ENCODE data around the gene ESYT3.
"Not testable (repeated sequence)": the region's sequence is repeated elsewhere in the genome, so short reads cannot be mapped to it uniquely, and the experiment has no call there.

Gene ESYT3

DNA sequence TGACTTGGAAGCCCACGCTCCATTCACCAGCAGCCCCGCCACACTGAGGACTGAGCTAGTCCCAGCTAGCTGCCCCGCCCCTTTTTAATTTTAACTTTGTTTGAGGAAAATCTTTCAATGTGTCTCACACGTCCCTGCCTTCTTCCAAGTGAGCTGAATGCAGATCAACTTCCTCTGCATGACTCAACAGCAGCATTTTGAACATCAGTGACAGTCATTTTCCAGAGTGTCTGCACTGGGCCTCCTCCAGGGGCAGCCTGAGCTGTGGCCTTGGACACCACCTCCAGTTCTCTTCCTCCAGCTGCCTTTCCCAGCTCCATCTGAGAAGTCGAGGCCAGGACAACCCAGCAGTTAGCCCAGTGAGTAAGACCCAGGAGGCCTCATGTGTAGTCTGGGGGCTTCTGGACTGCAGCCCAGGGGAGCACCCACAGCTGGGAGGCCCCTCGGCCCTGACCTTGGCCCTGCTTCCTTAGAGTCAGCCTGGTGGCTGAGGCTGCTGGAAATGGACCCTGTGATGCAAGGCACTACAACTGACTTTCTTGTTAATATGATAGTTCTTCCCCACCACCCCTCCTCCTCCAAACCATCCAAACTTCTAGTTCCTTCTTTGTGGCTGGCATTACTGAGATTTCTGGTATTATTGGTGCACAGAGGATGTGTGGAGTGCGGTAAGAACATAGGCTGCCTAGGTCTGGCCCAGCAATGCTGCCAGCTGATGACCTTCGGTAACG lies 21.4 kb upstream of the ESYT3 start:
- H2AFZ ChIP-seq (ENCODE audit: low read length, unreplicated experiment): no peak overlapping the region
- no peaks in the 10 kb centered on the region for H3K36me3 ChIP-seq (ENCODE audit: insufficient read depth, low read length)
- H3K79me2 ChIP-seq (ENCODE audit: control insufficient read depth, insufficient read depth, low read length, unreplicated experiment): no peaks in the 10 kb centered on the region
- no peak overlapping the region for H3K4me3 ChIP-seq (ENCODE audit: low read depth, low read length)
- no peaks in the 10 kb centered on the region for H3K27me3 ChIP-seq (ENCODE audit: insufficient read depth, low read length)
- H3K4me1 ChIP-seq (ENCODE audit: control insufficient read depth, insufficient read depth, low read length, unreplicated experiment): peaks cover 13% of the 10 kb centered on the region
- H3K27ac ChIP-seq (ENCODE audit: low read depth, low read length): no peak overlapping the region

DNA sequence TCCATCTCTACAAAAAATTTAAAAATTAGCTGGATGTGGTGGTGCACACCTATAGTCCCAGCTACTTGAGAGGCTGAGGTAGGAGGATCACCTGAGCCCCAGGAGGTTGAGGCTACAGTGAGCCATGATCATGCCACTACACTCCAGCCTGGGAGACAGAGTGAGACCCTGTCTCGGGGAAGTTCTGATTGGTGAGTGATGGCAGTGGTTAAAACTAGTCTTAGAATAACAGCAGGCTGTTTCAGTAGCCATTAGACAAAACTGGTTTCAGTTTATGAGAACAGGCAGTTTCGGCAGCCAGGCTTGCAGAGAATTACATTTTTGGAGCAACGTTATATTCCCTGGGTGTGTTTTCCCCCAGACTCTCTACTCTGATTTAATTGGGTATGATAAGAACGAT lies 18.2 kb upstream of the ESYT3 start:
- not testable (repeated sequence) for H3K27me3 ChIP-seq (ENCODE audit: insufficient read depth, low read length); H3K27ac ChIP-seq (ENCODE audit: low read depth, low read length); H3K36me3 ChIP-seq (ENCODE audit: insufficient read depth, low read length); H3K79me2 ChIP-seq (ENCODE audit: control insufficient read depth, insufficient read depth, low read length, unreplicated experiment)
- Histone ChIP-seq H3K4me1 (ENCODE audit: control insufficient read depth, insufficient read depth, low read length, unreplicated experiment) (peaks cover 13% of the 10 kb centered on the region), H3K4me3 (ENCODE audit: low read depth, low read length) (peak overlapping the region; percentile 60; the same call in 1 of the 2 replicates), H2AFZ (ENCODE audit: low read length, unreplicated experiment) (peak overlapping the region; percentile 21)

DNA sequence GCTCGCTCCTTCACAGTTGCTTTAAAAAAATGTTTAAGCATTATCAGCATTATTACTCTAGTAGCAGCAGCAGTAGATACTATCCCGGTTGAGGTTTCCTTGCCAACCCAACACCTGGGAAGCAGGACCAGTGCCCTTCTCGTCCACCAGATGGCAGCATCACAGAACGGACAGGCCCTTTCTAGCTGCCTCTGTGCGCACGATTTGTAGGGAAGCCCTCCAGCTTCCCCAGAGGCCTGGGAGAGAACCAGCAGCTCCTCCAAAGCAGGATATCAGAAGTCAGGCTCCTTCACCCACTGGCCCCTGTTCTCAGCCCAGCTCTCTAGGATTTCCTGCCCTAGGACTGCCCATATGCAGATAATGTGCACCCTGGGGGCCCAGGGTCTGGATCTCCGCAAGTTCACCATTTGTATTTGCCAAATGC lies 16.8 kb upstream of the ESYT3 start:
- no peak overlapping the region for H2AFZ ChIP-seq (ENCODE audit: low read length, unreplicated experiment)
- no peak overlapping the region for H3K27ac ChIP-seq (ENCODE audit: low read depth, low read length)
- no peaks in the 10 kb centered on the region for H3K79me2 ChIP-seq (ENCODE audit: control insufficient read depth, insufficient read depth, low read length, unreplicated experiment)
- H3K27me3 ChIP-seq (ENCODE audit: insufficient read depth, low read length): no peaks in the 10 kb centered on the region
- H3K36me3 ChIP-seq (ENCODE audit: insufficient read depth, low read length): no peaks in the 10 kb centered on the region
- H3K4me3 ChIP-seq (ENCODE audit: low read depth, low read length): no peak overlapping the region
- H3K4me1 ChIP-seq (ENCODE audit: control insufficient read depth, insufficient read depth, low read length, unreplicated experiment): peaks cover 11% of the 10 kb centered on the region

GRCh38 chr3:138418601-138419206 lies 15.7 kb upstream of the ESYT3 start:
- H3K36me3 ChIP-seq (ENCODE audit: insufficient read depth, low read length): no peaks in the 10 kb centered on the region
- H3K79me2 ChIP-seq (ENCODE audit: control insufficient read depth, insufficient read depth, low read length, unreplicated experiment): no peaks in the 10 kb centered on the region
- H3K27me3 ChIP-seq (ENCODE audit: insufficient read depth, low read length): no peaks in the 10 kb centered on the region
- peaks cover 4% of the 10 kb centered on the region for H3K4me1 ChIP-seq (ENCODE audit: control insufficient read depth, insufficient read depth, low read length, unreplicated experiment)
- H3K4me3 ChIP-seq (ENCODE audit: low read depth, low read length): no peak overlapping the region
- H3K27ac ChIP-seq (ENCODE audit: low read depth, low read length): no peak overlapping the region
- no peak overlapping the region for H2AFZ ChIP-seq (ENCODE audit: low read length, unreplicated experiment)

GRCh38 chr3:138423316-138423715 lies 11.1 kb upstream of the ESYT3 start:
- Histone ChIP-seq H3K27ac (ENCODE audit: low read depth, low read length) (no peak overlapping the region), H3K36me3 (ENCODE audit: insufficient read depth, low read length) (no peaks in the 10 kb centered on the region), H3K4me3 (ENCODE audit: low read depth, low read length) (no peak overlapping the region), H3K4me1 (ENCODE audit: control insufficient read depth, insufficient read depth, low read length, unreplicated experiment) (no peaks in the 10 kb centered on the region), H2AFZ (ENCODE audit: low read length, unreplicated experiment) (no peak overlapping the region), H3K27me3 (ENCODE audit: insufficient read depth, low read length) (no peaks in the 10 kb centered on the region), H3K79me2 (ENCODE audit: control insufficient read depth, insufficient read depth, low read length, unreplicated experiment) (no peaks in the 10 kb centered on the region)

DNA sequence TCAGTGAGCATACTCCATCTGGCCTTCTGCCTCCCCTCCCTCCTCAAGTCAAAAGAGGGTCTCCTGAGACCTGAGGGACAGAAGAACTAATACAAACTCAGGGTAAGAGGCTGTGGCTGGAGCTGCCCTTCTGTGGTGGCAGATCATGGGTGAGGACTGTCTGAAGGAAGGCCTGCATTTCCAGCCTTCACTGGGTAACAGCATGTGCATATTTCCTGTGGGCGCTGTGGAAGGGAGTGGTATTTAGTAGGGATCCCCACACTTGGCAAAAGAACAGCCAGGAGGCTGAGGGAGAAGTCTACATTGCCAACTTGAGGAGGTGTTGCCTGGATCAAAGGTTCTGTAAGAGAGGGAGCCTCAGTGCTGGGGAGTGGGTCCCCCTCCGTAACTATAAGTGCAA lies 10.1 kb upstream of the ESYT3 start:
- Histone ChIP-seq H3K4me1 (ENCODE audit: control insufficient read depth, insufficient read depth, low read length, unreplicated experiment) (no peaks in the 10 kb centered on the region), H3K4me3 (ENCODE audit: low read depth, low read length) (no peak overlapping the region), H3K79me2 (ENCODE audit: control insufficient read depth, insufficient read depth, low read length, unreplicated experiment) (no peaks in the 10 kb centered on the region), H3K27me3 (ENCODE audit: insufficient read depth, low read length) (no peaks in the 10 kb centered on the region), H3K36me3 (ENCODE audit: insufficient read depth, low read length) (no peaks in the 10 kb centered on the region), H2AFZ (ENCODE audit: low read length, unreplicated experiment) (no peak overlapping the region), H3K27ac (ENCODE audit: low read depth, low read length) (no peak overlapping the region)

GRCh38 chr3:138426211-138426610 lies 8.2 kb upstream of the ESYT3 start:
- Histone ChIP-seq H3K27ac (ENCODE audit: low read depth, low read length) (no peak overlapping the region), H3K27me3 (ENCODE audit: insufficient read depth, low read length) (no peaks in the 10 kb centered on the region), H2AFZ (ENCODE audit: low read length, unreplicated experiment) (no peak overlapping the region), H3K4me1 (ENCODE audit: control insufficient read depth, insufficient read depth, low read length, unreplicated experiment) (no peaks in the 10 kb centered on the region), H3K79me2 (ENCODE audit: control insufficient read depth, insufficient read depth, low read length, unreplicated experiment) (no peaks in the 10 kb centered on the region), H3K4me3 (ENCODE audit: low read depth, low read length) (no peak overlapping the region), H3K36me3 (ENCODE audit: insufficient read depth, low read length) (no peaks in the 10 kb centered on the region)

- H3K4me1 ChIP-seq (ENCODE audit: control insufficient read depth, insufficient read depth, low read length, unreplicated experiment); H3K4me3 ChIP-seq (ENCODE audit: low read depth, low read length); H3K36me3 ChIP-seq (ENCODE audit: insufficient read depth, low read length); H3K27me3 ChIP-seq (ENCODE audit: insufficient read depth, low read length); H3K27ac ChIP-seq (ENCODE audit: low read depth, low read length); H3K79me2 ChIP-seq (ENCODE audit: control insufficient read depth, insufficient read depth, low read length, unreplicated experiment); H2AFZ ChIP-seq (ENCODE audit: low read length, unreplicated experiment): not testable (repeated sequence)
Measured at GRCh38 chr3:138426754-138427153, 7.7 kb upstream of the ESYT3 start.

- peaks cover 17% of the 10 kb centered on the region for H3K27me3 ChIP-seq (ENCODE audit: insufficient read depth, low read length)
- H3K27ac ChIP-seq (ENCODE audit: low read depth, low read length): no peak overlapping the region
- H3K79me2 ChIP-seq (ENCODE audit: control insufficient read depth, insufficient read depth, low read length, unreplicated experiment): no peaks in the 10 kb centered on the region
- peaks cover 4% of the 10 kb centered on the region for H3K4me1 ChIP-seq (ENCODE audit: control insufficient read depth, insufficient read depth, low read length, unreplicated experiment)
- H2AFZ ChIP-seq (ENCODE audit: low read length, unreplicated experiment): no peak overlapping the region
- no peaks in the 10 kb centered on the region for H3K36me3 ChIP-seq (ENCODE audit: insufficient read depth, low read length)
- no peak overlapping the region for H3K4me3 ChIP-seq (ENCODE audit: low read depth, low read length)
Measured at GRCh38 chr3:138429665-138430064, 4.8 kb upstream of the ESYT3 start.

- no peaks in the 10 kb centered on the region for H3K36me3 ChIP-seq (ENCODE audit: insufficient read depth, low read length)
- H2AFZ ChIP-seq (ENCODE audit: low read length, unreplicated experiment): no peak overlapping the region
- no peaks in the 10 kb centered on the region for H3K79me2 ChIP-seq (ENCODE audit: control insufficient read depth, insufficient read depth, low read length, unreplicated experiment)
- no peak overlapping the region for H3K27ac ChIP-seq (ENCODE audit: low read depth, low read length)
- peaks cover 4% of the 10 kb centered on the region for H3K4me1 ChIP-seq (ENCODE audit: control insufficient read depth, insufficient read depth, low read length, unreplicated experiment)
- H3K4me3 ChIP-seq (ENCODE audit: low read depth, low read length): no peak overlapping the region
- peaks cover 34% of the 10 kb centered on the region for H3K27me3 ChIP-seq (ENCODE audit: insufficient read depth, low read length)
Measured at GRCh38 chr3:138432576-138433240, 1.7 kb upstream of the ESYT3 start.

GRCh38 chr3:138433892-138434275 lies 532 bp upstream of the ESYT3 start:
- H2AFZ ChIP-seq (ENCODE audit: low read length, unreplicated experiment): no peak overlapping the region

More at GRCh38 chr3:138433892-138434275, 532 bp upstream of the ESYT3 start:
- Histone ChIP-seq H3K4me3 (ENCODE audit: low read depth, low read length) (peak overlapping the region; percentile 76), H3K36me3 (ENCODE audit: insufficient read depth, low read length) (no peaks in the 10 kb centered on the region), H3K79me2 (ENCODE audit: control insufficient read depth, insufficient read depth, low read length, unreplicated experiment) (no peaks in the 10 kb centered on the region), H3K27ac (ENCODE audit: low read depth, low read length) (no peak overlapping the region), H3K27me3 (ENCODE audit: insufficient read depth, low read length) (peaks cover 34% of the 10 kb centered on the region), H3K4me1 (ENCODE audit: control insufficient read depth, insufficient read depth, low read length, unreplicated experiment) (peaks cover 4% of the 10 kb centered on the region)
